GM10847 (cell line): Measurements from ENCODE around the gene ATP6V0E1.

ENCODE experiments used
- POLR2A ChIP-seq: IDR thresholded peaks from 2 replicates; pipeline ENCODE4 v1.6.1; 2011; ENCODE audit not compliant: insufficient read length; ENCODE audit errors: extremely low read depth

ATP6V0E1 gene

DNA sequence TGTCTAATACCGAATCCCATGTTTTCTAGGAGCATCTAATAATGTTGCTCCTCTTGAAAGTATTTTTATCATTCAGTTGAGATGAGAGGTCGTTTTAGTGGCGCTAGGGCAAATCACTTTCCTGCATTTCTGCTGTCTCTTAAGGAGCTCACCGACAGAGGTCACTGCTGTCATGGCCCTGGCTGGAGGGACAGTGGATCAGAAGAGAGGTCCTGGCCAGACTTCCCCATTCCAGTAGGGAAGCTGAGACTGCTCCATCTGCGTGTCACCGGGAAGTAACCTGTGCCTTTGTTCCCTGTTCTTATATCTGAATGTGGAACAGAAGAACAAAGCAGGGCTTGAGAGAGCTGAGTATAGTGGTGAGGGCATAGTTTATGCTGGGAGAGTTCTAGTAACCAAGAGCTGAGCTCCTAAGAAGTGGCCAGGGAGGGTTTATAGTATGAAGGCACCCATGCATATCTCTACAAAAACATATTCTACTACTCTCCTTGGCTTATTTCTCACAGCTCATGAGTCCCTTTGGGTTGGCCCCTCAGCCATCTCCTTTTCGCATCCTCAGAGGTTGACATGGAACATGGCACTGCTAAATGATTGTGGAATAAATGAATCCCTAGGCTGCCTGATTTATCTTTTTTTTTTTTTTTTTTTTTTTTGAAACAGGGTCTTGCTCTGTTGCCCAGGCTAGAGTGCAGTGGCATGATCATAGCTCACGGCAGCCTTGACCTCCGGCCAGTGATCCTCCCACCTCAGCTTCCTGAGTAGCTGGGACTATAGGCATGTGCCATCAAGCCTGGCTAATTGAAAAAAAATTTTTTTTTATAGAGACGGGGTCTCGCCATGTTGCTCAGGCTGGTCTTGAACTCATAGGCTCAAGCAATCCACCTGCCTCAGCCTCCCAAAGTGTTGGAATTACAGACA, 27.2 kb downstream of the ATP6V0E1 start:
- TF ChIP-seq POLR2A = no peak

DNA sequence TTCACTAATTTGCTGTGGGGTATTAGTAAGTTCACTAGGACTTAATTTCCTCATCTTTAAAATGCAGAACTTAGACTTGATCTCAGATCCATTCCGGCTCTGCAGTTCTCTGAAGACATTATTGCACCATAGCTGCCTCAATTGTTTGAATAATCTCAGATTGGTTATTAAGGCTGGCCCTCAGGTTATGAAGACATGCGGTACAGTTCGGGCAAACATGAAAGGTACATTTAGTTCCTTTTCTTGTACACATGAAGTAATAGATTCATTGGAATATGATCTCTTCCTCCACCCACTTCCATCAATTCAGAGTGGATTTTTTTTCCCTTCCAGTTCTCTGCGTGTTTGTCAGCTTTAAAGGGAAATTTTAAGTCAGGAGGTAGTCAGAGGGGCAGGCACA, 28.0 kb downstream of the ATP6V0E1 start:
- no peak for TF ChIP-seq POLR2A

DNA sequence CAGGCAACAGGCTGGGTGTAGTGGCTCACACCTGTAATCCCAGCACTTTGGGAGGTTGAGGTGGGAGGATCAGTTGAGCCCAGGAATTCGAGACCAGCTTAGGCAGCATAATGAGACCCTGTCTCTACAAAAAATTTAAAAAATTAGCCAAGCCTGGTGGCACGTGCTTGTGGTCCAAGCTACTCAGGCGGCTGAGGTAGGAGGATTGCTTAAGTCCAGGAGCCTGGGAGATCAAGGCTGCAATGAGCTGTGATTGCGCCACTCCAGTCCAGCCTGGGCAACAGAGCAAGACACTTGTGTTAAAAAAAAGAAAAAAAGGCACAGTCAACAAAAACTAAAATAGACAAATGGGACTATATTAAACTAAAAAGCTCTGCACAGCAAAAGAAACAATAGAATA, 29.3 kb downstream of the ATP6V0E1 start:
- TF ChIP-seq POLR2A = no peak

DNA sequence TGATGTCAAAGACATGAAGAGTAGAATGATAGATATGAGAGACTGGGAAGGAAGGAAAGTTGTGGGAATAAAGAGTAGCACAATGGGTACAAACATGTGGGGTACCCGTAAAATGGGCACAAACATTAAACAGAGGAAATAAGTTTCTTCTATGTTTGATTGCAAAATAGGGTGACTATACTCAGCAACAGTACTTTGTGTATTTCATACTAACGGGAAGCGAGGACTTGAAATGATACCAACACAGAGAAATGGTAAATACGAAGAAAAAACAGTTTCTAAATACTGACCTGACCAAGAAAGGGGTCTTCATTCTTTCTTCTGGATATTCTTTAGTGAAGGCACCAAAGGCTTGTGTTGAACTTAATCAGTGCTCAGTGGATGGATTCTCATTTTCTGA, 31.1 kb downstream of the ATP6V0E1 start:
- no peak for TF ChIP-seq POLR2A

DNA sequence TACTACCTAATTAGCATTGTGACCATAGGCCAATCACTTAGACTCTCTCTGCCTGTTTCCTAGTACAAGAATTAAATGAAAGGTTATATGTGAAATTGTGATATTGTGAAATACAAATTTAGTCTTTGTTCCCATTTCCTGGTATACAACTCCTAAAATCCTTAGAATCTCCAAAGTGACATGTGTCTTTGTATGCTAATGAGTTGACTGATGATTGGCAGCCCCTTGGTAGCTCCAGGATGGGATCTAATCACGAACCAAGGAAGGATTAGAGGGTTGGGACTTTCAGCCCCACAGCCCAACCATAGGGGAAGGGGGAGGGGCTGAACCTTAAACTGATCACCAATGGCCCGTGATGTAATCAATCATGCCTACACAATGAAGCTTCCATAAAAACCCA, 31.6 kb downstream of the ATP6V0E1 start:
- TF ChIP-seq POLR2A = no peak

DNA sequence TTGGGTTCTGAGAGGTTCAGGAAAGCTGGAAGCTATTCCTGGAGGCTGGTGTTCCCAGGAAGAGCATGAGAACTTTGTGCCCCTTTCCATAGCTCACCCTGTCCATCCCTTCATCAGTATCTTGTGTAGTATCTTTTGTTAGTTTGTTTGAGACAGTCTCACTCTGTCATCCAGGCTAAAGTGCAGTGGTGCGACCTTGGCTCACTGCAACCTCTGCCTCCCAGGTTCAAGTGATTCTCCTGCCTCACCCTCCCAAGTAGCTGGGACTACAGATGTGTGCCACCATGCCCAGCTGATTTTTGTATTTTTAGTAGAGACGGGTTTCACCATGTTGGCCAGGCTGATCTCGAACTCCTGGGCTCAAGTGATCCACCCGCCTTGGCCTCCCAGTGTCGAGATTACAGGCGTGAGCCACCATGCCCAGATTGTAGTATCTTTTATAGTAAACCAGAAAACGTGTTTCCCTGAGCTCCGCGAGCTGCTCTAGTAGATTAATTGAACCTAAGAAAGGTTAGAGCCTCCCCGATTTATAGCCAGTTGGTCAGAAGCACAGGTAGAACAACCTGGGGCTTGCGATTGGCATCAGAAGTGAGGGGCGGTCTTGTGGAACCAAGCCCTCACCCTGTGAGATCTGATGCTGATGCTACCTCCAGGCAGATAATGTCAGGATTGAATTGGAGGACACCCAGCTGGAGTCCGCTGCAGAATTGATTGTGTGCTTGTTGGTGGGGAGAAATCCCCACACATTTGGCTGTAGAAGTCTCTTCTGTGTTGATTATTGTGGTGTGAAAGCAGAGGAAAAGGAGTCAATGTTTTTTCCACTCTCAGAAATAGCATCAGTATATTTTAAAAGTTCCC, 32.3 kb downstream of the ATP6V0E1 start:
- no peak for TF ChIP-seq POLR2A

DNA sequence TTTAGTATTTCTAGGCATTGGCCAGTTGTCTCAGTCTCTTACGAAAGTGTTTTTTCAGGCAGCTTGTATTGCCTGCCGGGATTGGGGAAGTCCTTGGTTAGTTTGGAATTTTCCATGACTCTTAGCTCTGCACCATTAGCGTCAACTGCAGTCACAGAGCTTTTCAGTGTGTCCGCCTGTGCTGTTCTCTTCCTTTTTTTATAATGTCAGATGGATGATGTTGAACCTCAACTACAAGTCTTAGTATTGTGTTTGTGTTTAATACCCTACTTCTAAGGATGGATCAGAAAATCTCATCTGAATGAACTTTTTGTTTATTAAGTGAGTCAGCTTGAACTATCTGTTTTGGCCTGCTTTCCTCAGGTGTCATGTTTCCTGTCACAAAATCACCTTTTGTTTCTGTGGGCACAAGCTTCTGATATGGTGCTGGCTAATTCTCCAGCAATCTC, 33.1 kb downstream of the ATP6V0E1 start:
- TF ChIP-seq POLR2A = no peak

DNA sequence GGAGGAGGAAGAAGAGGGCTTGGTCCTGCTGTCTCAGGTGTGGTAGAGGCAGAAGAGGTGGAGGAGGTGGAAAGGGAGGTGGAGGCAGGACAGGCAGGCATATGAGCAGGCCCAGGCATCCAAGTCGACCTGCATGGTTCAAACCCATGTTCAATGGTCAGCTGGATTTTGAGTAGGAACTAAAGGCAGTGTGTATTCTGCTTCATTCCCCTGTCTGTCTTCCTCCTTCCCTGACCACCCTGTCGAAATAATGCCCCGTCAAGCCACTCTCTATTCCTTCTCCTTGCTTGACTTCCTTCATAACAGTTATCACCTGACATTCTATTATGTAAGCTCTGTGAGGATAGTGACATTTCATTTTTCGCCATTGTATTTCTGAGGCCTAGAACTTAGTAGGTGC, 34.8 kb downstream of the ATP6V0E1 start:
- TF ChIP-seq POLR2A = no peak

DNA sequence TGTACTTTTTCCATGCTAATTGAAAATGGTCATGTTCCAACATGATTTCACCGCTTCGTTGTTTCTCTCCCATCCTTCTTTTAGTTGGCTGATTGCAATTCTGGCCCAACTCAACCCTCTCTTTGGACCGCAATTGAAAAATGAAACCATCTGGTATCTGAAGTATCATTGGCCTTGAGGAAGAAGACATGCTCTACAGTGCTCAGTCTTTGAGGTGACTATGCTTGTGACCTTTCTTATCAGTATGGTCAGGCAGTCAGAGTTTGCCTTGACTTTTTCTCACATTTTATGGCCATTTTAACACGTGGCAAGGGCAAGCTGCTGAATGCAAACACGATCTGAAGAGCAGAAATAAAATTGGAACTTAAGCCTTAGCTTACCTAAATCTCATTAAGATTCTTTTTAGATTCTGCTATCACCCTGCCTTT, 36.6 kb downstream of the ATP6V0E1 start:
- TF ChIP-seq POLR2A = no peak

DNA sequence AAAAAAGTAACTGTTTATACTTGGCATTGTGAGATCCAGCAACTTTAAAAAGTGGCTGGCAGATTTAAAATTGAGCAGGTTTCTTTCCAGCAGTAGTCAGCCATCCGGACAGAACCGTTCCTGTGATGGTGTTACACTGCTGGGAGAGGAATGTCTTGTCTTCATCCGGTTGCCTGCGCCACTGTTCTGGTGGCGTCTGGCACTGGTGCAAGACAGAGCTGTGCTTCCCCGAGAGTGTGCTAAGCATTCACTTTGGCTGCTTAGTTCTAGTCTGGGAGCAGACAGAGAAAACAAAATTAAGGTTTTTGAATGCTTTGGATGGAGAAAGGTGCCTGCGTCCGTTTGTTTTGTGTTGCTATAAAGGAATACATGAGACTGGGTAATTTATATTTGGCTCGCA, 37.1 kb downstream of the ATP6V0E1 start:
- no peak for TF ChIP-seq POLR2A

DNA sequence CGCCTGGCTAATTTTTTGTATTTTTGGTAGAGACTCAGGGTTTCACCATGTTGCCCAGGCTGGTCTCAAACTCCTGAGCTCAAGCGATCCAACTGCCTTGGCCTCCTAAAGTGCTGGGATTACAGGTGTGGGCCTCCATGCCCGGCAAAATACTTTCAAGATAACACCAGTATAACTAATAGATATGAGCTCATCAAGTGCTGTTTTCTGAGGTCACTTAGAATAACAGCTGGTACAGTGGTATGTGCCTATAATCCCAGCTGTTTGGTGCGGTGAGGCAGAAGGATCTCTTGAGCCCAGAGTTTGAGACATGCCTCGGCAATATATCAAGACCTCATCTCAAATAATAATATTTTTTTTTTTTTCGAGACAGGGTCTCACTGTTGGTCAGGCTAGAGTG, 42.1 kb downstream of the ATP6V0E1 start:
- TF ChIP-seq POLR2A = no peak

DNA sequence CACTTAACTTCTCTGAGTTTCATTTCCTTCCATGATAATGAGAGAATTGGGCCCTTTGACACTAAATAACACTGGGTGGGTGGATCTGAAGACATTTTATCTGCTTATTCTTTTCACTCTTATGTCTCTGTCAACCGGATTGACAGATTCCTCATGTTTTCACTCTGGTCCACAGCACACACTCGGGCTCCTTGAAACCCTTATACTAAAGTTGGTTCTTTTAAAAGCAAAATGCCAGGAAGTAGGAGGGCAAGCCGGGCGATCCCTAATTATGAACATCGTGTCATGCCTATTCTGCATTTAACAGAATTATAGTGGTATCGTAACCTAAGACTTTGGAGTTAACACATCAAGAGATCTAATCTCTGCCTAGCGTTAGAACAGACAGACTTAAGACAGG, 44.3 kb downstream of the ATP6V0E1 start:
- no peak for TF ChIP-seq POLR2A

DNA sequence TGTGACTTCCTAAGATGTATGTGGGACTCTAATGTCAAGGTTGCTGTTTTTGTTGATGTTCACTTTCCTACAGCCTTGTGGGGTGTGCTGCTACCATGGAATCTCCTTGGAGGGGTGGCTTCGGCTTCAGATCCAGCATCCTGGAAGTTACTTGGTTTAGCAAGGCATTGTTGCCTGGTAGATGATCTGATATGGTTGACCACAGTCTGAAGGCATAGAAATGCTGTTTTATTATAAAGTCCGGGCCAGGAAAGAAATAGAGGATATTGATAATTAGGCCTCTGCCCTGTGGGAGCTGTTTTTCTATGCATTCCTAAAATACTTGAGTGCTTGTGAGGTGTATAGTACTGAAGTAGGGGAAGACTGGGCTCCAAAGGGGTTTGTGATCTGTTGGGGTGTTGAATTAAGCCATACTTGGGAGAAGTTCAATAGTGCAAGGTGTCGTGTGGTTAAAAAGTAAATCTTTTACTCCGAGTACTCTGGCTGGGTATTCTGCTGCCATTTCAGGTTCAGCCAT, 45.3 kb downstream of the ATP6V0E1 start:
- no peak for TF ChIP-seq POLR2A

DNA sequence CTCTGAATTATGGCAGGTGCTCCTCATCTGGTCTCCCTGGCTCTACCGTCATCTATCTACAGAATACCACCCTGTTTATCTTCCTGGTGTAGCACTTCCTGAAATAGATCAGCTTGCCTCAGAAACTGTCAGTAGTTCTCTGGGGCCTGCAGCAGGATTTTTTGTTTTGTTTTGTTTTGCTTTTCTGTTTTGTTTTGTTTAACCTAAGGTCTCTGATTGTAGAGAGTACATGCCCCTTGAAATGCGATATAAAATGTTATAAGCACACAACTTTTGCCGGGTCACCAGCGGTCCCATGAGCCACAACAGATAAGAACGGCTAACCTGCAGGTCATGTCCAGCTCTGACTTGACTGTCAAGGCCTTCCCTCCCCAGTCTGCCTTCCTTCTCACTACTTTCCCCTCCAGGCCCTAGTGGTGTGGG, 45.9 kb downstream of the ATP6V0E1 start:
- no peak for TF ChIP-seq POLR2A

DNA sequence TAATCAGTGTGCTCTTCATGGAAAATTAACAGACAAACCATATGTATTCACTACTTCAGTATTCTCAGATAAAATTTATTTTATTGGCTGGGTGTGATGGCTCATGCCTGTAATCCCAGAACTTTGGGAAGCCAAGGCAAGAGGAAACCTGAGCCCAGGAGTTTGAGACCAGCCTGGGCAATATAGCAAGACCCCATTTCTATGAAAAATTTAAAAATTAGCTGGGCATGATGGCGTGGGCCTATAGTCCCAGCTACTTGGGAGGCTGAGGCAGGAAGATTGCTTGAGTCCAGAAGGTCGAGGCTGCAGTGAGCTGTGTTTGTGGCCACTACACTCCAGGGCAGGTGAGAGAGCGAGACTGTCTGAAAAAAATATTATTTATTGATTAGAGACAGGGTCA, 49.2 kb downstream of the ATP6V0E1 start:
- TF ChIP-seq POLR2A = no peak

DNA sequence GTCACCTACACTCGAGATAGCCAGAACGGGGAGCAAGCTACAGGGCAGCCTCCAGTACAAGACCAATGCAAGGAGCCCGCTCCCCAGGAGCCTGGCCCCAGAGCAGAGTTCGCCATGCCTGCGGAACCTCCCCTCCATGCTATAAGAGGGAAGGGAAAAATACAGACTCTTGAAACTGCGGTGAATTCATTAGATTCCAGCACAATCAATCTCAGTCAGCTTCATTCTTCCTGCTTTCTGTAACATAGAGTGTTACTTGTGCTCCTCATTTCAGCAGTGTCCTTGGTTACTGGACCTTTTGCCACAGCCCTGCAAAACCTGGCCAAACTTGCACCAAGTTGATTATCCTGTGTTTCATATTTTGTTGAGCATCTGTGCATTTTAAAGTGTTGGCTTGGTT, 50.4 kb downstream of the ATP6V0E1 start:
- no peak for TF ChIP-seq POLR2A
